MM.1S (cell line): ENCODE data around the gene INTS11.

Experiments used
- EZH2phosphoT487 ChIP-seq: fragments of 300-600 bp; sonication (generic); IDR thresholded peaks from 2 replicates; pipeline ENCODE4 v1.6.1; 2018; ENCODE audit warnings: antibody characterized with exemption, low read length
- TF ChIP-seq, protein P1 (sequence below): fragments of 300-600 bp; sonication (generic); IDR thresholded peaks from 2 replicates; pipeline ENCODE4 v1.5.1; 2016; ENCODE audit warnings: antibody characterized with exemption, low read length, mixed read lengths

DNA sequence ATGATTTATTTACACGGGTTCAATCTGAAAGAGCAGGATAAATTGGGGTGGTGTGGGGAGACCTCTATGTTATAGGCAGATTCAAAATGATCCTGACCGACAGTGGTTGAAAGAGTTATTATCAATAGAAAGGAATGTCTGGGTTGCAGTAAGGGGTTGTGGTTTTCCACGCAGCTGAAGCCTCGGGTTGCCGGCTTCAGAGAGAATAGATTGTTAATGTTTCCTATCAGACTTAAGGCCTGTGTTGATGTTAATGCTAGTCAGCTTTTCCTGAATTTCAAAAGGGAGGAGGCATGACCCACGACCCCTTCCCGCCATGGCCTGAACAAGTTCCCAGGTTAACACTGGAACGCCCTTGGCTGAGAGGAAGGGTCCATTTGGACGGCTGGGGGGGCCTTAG is 48.6 kb downstream of the INTS11 start:
- TF ChIP-seq, protein P1, sequence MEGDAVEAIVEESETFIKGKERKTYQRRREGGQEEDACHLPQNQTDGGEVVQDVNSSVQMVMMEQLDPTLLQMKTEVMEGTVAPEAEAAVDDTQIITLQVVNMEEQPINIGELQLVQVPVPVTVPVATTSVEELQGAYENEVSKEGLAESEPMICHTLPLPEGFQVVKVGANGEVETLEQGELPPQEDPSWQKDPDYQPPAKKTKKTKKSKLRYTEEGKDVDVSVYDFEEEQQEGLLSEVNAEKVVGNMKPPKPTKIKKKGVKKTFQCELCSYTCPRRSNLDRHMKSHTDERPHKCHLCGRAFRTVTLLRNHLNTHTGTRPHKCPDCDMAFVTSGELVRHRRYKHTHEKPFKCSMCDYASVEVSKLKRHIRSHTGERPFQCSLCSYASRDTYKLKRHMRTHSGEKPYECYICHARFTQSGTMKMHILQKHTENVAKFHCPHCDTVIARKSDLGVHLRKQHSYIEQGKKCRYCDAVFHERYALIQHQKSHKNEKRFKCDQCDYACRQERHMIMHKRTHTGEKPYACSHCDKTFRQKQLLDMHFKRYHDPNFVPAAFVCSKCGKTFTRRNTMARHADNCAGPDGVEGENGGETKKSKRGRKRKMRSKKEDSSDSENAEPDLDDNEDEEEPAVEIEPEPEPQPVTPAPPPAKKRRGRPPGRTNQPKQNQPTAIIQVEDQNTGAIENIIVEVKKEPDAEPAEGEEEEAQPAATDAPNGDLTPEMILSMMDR: no peak
- TF ChIP-seq EZH2phosphoT487: no peak
